ENCODE results near the gene EVC2.

DNA sequence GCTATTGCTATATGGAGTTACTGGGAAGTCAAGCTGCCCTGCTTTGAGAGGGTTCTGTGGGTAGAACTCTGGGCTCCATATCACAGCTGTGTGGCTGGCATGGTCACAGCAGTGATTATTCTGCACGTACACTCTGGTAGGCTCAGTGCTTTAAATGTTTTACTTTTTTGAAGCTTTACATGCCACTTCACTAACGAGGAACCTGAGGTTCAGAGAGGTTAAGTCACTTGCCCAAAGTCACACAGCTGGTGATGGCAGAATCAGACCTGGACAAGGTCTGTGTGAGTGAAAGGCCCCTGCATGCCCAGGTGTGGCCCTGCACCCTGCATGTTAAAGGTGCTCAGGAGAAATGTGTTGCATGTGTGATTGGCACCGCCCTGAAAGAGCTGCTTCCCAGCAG, 27.1 kb upstream of the EVC2 start:
- TF ChIP-seq, protein P1, sequence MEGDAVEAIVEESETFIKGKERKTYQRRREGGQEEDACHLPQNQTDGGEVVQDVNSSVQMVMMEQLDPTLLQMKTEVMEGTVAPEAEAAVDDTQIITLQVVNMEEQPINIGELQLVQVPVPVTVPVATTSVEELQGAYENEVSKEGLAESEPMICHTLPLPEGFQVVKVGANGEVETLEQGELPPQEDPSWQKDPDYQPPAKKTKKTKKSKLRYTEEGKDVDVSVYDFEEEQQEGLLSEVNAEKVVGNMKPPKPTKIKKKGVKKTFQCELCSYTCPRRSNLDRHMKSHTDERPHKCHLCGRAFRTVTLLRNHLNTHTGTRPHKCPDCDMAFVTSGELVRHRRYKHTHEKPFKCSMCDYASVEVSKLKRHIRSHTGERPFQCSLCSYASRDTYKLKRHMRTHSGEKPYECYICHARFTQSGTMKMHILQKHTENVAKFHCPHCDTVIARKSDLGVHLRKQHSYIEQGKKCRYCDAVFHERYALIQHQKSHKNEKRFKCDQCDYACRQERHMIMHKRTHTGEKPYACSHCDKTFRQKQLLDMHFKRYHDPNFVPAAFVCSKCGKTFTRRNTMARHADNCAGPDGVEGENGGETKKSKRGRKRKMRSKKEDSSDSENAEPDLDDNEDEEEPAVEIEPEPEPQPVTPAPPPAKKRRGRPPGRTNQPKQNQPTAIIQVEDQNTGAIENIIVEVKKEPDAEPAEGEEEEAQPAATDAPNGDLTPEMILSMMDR (IDR thresholded peaks at IDR 0.05), result no peak
- no peak for TF ChIP-seq POLR2A (IDR thresholded peaks at IDR 0.05; ENCODE audit: low read depth)
- TF ChIP-seq EP300 (IDR thresholded peaks at IDR 0.05), result no peak

Data from esophagus muscularis mucosa (tissue), 4 donors.